Breast epithelium (tissue), 4 donors: Measurements from ENCODE around the gene YOD1. TPM values are rescaled to one million over a fixed set of nuclear protein-coding genes. Genes with fewer than 3 reads are reported as not detected.

ENCODE experiments used
- DNase-seq, 2 donors: peaks; one replicate each; pipeline ENCODE4 v3.0.0-alpha.2; 2019; ENCODE audit warnings: low spot score in 2 of 2
- H3K27ac ChIP-seq, 2 donors: fragments of 200-600 bp; sonication (generic) in 1 of 2; one replicate each; pipeline ENCODE4 v1.5.1; 2016 to 2019; ENCODE audit warnings: mild to moderate bottlenecking in 1 of 2
- H3K27me3 ChIP-seq, 2 donors: fragments of 200-600 bp; sonication (generic) in 1 of 2; one replicate each; pipeline versions ENCODE4 v1.5.1 to v1.6.0; 2017 to 2019; ENCODE audit warnings: control low read depth in 1 of 2, mild to moderate bottlenecking in 1 of 2
- H3K36me3 ChIP-seq: fragments of 200-600 bp; one replicate; pipeline ENCODE4 v1.5.1; 2019
- H3K4me1 ChIP-seq, 2 donors: fragments of 200-600 bp; sonication (generic); one replicate each; pipeline ENCODE4 v1.5.1; 2016 to 2019; ENCODE audit warnings: control low read depth in 1 of 2
- H3K4me3 ChIP-seq, 3 donors: fragments of 200-600 bp; sonication (generic); 1 replicate in 2 of 3; 2 replicates in 1 of 3; pipeline ENCODE4 v1.5.1; 2016 to 2019; ENCODE audit warnings: mild to moderate bottlenecking in 3 of 3, moderate library complexity in 2 of 3
- H3K9me3 ChIP-seq, 2 donors: fragments of 200-600 bp; sonication (generic) in 1 of 2; one replicate each; pipeline ENCODE4 v1.5.1; 2016 to 2019; ENCODE audit warnings: control low read depth in 1 of 2
- POLR2A ChIP-seq: fragments of 450-650 bp; IDR thresholded peaks from one replicate; pipeline ENCODE4 v1.6.1; 2016; ENCODE audit warnings: antibody characterized with exemption, mild to moderate bottlenecking, moderate library complexity
- POLR2AphosphoS5 ChIP-seq, 3 donors: sonication (generic); formaldehyde crosslinking; IDR thresholded peaks; one replicate each; pipeline ENCODE4 v1.6.1; 2017; ENCODE audit warnings: antibody characterized with exemption in 3 of 3
- intact Hi-C: fragments of 100-400 bp; cut with DNase I; formaldehyde crosslinking; loops from one replicate; pipeline ENCODE4 v1.15.1; 2023; ENCODE audit warnings: low total_unique reads
- total RNA-seq, 3 donors: library from RNA; depleted of rRNA; stranded (reverse); fragments of >200 nt; gene quantifications; one replicate each; pipeline ENCODE4 v1.1.0, GENCODE V29; 2016
- TF ChIP-seq, protein P1 (sequence below), 3 donors: fragments of 450-650 bp; IDR thresholded peaks; one replicate each; pipeline ENCODE4 v1.5.1; 2016 to 2017; ENCODE audit warnings: antibody characterized with exemption in 3 of 3, mild to moderate bottlenecking in 3 of 3, moderate library complexity in 3 of 3

The YOD1 gene
- total RNA-seq, 3 donors from 2014 or later, result 6.9 to 13.3 (median 9.2) TPM

- TF ChIP-seq, protein P1, sequence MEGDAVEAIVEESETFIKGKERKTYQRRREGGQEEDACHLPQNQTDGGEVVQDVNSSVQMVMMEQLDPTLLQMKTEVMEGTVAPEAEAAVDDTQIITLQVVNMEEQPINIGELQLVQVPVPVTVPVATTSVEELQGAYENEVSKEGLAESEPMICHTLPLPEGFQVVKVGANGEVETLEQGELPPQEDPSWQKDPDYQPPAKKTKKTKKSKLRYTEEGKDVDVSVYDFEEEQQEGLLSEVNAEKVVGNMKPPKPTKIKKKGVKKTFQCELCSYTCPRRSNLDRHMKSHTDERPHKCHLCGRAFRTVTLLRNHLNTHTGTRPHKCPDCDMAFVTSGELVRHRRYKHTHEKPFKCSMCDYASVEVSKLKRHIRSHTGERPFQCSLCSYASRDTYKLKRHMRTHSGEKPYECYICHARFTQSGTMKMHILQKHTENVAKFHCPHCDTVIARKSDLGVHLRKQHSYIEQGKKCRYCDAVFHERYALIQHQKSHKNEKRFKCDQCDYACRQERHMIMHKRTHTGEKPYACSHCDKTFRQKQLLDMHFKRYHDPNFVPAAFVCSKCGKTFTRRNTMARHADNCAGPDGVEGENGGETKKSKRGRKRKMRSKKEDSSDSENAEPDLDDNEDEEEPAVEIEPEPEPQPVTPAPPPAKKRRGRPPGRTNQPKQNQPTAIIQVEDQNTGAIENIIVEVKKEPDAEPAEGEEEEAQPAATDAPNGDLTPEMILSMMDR (IDR thresholded peaks at IDR 0.05), result no peak
- no peak for TF ChIP-seq POLR2A
- no peak for TF ChIP-seq POLR2AphosphoS5 (IDR thresholded peaks at IDR 0.05)
- Histone ChIP-seq H3K4me1 (no peaks in the 10 kb centered on the region), H3K27ac (no peak overlapping the region), H3K27me3 (no peaks in the 10 kb centered on the region), H3K4me3 (no peak overlapping the region), H3K9me3 (no peaks in the 10 kb centered on the region), H3K36me3 (no peaks in the 10 kb centered on the region)
- intact Hi-C loops, result no loop called here
- no peak for DNase-seq
Measured at GRCh38 chr1:207040181-207040533, 10.9 kb downstream of the YOD1 start.

DNA sequence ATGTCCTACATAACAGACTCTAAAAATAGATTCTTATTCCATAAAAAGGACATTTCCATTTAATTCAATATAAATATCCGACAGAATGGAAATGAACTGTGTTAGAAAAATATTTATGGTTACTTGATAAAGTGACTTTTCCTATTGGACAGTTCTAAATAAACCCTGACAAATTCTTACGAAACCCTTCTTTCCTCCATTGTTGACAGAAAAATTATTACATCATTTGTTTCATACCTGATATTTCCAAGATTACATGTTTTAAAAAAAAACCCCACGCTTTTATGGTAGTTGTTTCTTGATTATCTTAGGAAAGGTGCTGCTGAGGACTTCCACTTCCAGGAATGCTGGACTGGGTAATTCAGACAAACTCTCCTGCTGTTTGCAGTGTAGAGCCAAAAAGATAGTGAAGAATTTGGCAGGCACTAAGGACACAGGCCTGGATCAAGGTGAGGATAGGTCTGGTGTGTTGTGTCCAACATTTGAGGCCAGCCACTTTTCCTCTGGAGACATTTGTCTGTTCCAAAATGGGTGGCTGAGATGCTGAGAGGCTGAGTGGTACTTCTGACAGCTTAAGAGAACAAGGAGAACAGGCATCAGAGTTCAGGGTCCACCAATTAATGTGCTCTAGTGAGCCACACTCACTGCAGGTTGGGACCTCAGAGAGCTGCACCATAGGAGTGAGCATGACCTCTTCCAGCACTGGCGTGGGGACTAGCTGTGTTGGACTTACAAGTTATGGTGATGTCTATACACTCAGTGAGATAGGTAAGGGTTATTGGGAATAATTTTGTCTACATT, 11.4 kb downstream of the YOD1 start:
- H3K4me1 ChIP-seq, result no peaks in the 10 kb centered on the region
- DNase-seq, result no peak
- no peak overlapping the region for H3K27ac ChIP-seq
- no peaks in the 10 kb centered on the region for H3K27me3 ChIP-seq
- H3K4me3 ChIP-seq, result no peak overlapping the region
- H3K36me3 ChIP-seq, result no peaks in the 10 kb centered on the region
- intact Hi-C loops, result no loop called here
- H3K9me3 ChIP-seq, result no peaks in the 10 kb centered on the region
- no peak for TF ChIP-seq POLR2A
- TF ChIP-seq, protein P1 (IDR thresholded peaks at IDR 0.05), result no peak
- TF ChIP-seq POLR2AphosphoS5 (IDR thresholded peaks at IDR 0.05), result no peak

- Histone ChIP-seq H3K4me1 (no peaks in the 10 kb centered on the region), H3K36me3 (no peaks in the 10 kb centered on the region), H3K27ac (no peak overlapping the region), H3K4me3 (no peak overlapping the region), H3K9me3 (no peaks in the 10 kb centered on the region), H3K27me3 (no peaks in the 10 kb centered on the region)
- DNase-seq, result no peak
- TF ChIP-seq POLR2A (no peak), POLR2AphosphoS5 (IDR thresholded peaks at IDR 0.05) (no peak)
- TF ChIP-seq, protein P1 (IDR thresholded peaks at IDR 0.05), result no peak
- intact Hi-C loops, result no loop called here
Measured at GRCh38 chr1:207036865-207037264, 14.1 kb downstream of the YOD1 start.

- Histone ChIP-seq H3K36me3 (no peaks in the 10 kb centered on the region), H3K4me1 (no peaks in the 10 kb centered on the region), H3K27ac (no peak overlapping the region), H3K4me3 (no peak overlapping the region), H3K27me3 (no peaks in the 10 kb centered on the region), H3K9me3 (no peaks in the 10 kb centered on the region)
- TF ChIP-seq, protein P1 (IDR thresholded peaks at IDR 0.05), result no peak
- TF ChIP-seq POLR2A, result no peak
- TF ChIP-seq POLR2AphosphoS5 (IDR thresholded peaks at IDR 0.05), result no peak
- no peak for DNase-seq
- intact Hi-C loops, result no loop called here
Measured at GRCh38 chr1:207035877-207036551, 15.0 kb downstream of the YOD1 start.

DNA sequence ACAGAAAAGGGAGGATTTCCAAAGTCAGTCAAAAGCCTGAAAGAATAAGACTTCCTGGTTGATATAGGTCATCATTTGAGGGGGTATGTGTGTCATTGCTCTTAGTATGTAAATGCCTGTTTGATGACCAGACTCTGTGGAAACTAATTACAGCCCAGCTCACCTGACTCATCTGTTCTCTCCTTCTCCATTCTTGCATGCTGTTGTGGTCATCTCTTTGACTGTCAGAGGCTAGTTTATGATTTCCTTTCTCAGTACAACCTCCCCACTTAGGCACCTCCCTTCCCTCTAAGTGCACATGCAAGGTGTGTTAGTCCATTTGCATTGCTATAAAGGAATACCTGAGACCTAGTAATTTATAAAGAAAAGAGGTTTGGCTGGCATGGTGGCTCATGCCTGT, 16.0 kb downstream of the YOD1 start:
- TF ChIP-seq POLR2AphosphoS5 (IDR thresholded peaks at IDR 0.05) (no peak), POLR2A (no peak)
- TF ChIP-seq, protein P1 (IDR thresholded peaks at IDR 0.05), result no peak
- intact Hi-C loops, result loop anchor here (5.0 kb wide), 1 partner anchor 602 kb away; no protein-coding TSS in a partner anchor
- no peak for DNase-seq
- H3K27ac ChIP-seq, result no peak overlapping the region
- H3K36me3 ChIP-seq, result no peaks in the 10 kb centered on the region
- no peak overlapping the region for H3K4me3 ChIP-seq
- H3K9me3 ChIP-seq, result no peaks in the 10 kb centered on the region
- no peaks in the 10 kb centered on the region for H3K27me3 ChIP-seq
- H3K4me1 ChIP-seq, result no peaks in the 10 kb centered on the region
